RPMI8226 (cell line): ENCODE results near the gene IFNL4.
"Not testable (repeated sequence)": the region's sequence is repeated elsewhere in the genome, so short reads cannot be mapped to it uniquely, and the experiment has no call there.

Experiments used
- DNase-seq: peaks from one replicate; pipeline ENCODE4 v3.0.0-alpha.2; 2015

The IFNL4 gene

GRCh38 chr19:39219108-39219507 lies 29.5 kb downstream of the IFNL4 start:
- DNase-seq: not testable (repeated sequence)

DNA sequence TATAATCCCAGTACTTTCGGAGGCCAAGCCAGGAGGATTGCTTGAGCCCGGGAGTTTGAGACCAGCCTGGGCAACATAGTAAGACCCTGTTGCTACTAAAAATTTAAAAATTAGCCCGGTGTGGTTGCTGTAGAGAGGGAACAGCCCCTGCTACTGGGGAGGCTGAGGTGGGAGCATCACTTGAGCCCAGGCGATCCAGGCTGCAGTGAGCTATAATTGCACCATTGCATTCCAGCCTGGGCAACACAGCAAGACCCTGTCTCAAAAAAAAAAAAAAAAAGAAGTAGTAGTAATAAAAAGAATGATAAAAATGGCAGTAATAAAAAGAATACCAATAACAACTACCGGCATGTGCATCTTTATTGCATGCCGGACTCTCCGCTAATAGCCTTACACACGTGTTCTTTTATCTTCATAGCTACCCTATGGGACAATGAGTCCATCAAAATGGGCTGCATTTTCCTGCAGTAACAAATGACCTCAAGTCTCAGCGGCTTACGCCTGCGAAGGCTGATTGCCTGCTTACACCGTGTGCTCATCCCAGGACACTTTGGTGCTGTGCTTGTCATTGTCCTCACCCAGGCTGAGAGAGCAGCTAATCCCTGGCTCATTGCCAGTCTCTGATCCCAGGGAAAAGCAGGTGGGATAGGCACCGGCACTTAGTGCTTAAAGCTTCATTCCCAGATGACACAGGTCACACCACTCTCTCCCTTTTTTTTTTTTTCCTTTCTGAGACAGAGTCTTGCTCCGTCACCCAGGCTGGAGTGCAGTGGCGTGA lies 30.2 kb downstream of the IFNL4 start:
- no peak for DNase-seq

- no peak for DNase-seq
Observed at GRCh38 chr19:39217094-39217493, 31.6 kb downstream of the IFNL4 start.

DNA sequence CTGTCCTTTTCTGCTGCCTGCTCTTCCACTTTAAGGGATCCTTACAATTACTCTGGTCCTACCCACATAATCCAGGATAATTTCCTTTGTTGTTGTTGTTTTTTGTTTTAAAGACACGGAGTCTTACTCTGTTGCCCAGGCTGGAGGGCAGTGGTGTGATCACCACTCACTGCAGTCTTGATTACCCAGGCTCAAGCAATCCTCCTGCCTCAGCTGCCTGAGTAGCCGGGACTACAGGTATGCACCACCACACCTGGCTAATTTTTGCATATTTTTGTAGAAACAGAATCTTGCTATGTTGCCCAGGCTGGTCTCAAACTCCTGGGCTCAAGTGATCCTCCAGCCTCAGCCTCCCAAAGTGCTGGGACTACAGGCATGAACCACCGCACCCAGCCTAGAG lies 33.3 kb downstream of the IFNL4 start:
- not testable (repeated sequence) for DNase-seq

GRCh38 chr19:39212375-39212742 lies 36.3 kb downstream of the IFNL4 start:
- peak; percentile 47 for DNase-seq

- DNase-seq: no peak
Observed at GRCh38 chr19:39211731-39212374, 36.8 kb downstream of the IFNL4 start.

GRCh38 chr19:39209196-39209595 lies 39.5 kb downstream of the IFNL4 start:
- no peak for DNase-seq

- no peak for DNase-seq
Observed at GRCh38 chr19:39208175-39208795, 40.4 kb downstream of the IFNL4 start.

DNA sequence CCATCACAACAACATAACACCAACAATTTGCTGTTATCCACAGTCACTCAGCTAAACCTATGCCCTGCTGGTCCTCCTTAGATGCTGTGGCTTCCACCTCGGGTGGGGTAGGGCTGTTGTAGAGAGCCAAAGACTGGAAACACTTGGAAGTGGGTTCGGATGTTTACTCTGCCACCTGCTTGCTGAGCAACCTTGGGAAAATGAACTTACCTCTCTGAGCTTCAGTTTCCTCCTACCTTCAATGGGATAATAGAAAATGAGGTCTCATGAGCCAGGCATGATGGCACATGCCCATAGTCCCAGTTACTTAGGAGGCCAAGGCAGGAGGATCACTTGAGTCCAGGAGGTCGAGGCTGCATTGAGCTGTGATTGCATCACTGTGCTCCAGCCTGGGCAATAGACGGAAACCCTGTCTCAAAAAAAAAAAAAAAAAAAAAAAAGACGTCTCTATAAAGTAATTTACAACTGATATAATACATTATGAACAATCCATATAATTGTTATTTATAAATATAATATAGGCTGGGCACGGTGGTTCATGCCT lies 41.3 kb downstream of the IFNL4 start:
- DNase-seq: no peak

DNA sequence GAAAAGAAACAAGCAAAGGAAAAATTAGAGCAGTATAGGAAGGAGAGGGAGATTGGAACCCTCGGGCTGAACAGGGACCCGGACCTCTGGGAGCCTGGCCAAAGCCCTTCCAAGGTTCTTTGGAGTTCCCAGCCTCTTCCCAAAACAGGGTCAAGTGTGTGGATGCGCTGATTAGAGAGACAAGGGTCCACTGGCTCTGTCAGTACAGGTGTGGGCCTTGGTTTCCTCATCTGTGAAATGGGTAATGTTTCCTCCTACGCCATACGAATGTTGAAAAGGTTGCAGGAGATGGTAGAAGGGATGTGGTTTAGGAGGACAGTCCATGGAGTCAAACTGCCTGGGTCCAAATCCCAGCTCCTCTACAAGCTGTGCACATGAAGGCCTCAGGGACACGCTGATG lies 42.5 kb downstream of the IFNL4 start:
- no peak for DNase-seq

GRCh38 chr19:39205449-39205764 lies 43.2 kb downstream of the IFNL4 start:
- DNase-seq: no peak

DNA sequence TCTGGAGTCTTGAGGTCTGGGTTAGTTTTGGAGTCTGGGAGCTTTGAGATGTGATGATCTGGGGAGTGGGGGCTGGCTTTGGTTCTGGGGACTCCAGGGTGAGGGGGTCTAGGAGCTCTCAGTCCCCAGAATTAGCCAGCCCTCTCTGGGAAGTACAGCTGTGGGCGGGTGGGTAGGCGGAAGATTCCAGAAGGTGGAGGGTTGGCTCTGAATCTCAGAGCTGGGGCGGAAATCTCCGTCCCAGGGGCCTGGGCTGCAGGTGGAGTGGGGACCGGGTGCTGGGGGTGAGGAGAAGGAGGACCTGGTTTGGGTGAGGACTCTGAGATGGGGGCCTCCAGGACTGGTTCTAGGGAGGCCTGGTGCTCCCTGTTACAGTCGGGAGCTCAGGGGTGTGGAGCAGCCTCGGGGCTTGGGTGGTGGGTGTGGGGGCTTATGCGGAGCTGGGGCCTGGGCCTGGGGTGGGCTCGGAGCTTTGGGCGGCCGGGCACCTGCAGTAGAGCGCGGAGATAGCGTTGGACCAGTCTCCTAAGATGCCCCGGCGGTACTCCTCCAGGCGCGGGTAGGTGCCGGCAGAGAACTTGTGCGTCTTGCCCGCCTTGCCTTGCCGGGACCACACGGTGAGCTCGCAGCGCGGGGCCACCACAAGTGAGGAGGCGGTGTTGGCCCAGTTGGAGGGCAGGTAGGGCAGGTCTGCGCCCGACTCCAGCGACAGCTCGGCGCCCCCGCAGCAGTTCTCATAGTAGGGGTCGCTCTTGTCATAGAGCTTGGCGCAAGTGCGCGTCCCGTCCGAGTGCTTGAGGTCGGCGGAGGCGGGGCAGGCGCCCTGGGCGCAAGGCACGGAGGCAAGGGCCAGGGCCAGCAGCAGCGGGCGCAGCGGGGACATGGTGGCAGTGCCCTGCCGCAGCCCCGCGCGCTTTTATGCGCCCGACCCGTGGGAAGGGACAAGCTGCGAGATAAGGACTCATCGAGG lies 45.0 kb downstream of the IFNL4 start, which contains the start of gene SYCN:
Gene SYCN, minus strand, starts transcription at position 892 of the 970 bp plus-strand sequence. Its CDS starts 9 bp downstream, at position 883.
- DNase-seq: no peak

GRCh38 chr19:39202998-39203355 lies 45.7 kb downstream of the IFNL4 start:
- no peak for DNase-seq

DNA sequence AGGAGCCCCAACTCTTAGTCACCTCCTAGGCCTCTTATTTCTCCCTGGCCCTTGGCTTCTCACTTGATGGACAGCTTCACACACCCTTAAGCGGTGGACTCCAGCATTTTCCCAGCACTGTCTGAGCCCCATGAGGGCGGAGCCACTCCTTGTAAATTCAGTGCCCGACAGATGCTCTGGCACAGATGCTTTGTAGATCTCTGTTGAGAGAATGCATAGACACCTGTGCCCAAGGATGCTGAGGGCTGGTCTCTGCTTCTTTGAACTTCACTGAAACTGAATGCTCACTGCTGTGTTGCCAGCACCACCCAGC lies 47.9 kb downstream of the IFNL4 start:
- no peak for DNase-seq

DNA sequence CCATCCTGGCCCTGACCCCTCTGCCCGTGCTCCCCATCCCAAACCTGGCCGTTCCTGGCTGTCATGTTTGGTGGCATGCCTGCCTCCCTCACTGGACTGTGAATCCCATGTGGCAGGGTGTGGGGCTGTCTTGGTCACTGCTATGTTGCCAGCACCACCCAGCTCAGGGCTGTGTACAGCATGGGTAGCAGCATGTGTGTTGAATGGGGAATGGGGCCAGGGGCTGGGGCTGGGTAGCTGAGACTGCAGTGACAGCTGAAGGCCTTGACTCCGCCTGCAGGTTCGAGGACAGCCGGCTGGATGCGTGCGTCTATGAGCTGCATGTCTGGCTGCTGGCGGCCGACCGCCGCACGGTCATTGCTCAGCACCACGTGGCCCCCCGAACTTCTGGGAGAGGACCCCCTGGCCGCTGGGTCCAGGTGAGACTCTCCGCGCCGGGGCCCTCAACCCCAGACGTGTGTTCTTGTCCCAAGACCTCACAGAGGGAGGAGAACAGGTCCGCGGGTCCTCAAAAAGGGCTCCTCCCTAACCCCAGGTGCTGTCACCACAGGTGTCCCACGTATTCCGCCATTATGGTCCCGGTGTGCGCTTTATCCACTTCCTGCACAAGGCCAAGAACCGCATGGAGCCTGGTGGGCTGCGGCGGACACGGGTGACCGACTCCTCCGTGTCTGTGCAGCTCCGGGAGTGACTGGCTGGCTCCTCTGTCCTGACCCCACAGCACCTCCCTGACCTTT lies 48.4 kb downstream of the IFNL4 start:
- no peak for DNase-seq

- no peak for DNase-seq
Observed at GRCh38 chr19:39199025-39199424, 49.6 kb downstream of the IFNL4 start.

- DNase-seq: no peak
Observed at GRCh38 chr19:39197808-39198207, 50.8 kb downstream of the IFNL4 start.

GRCh38 chr19:39196860-39197562 lies 51.6 kb downstream of the IFNL4 start, which contains the start of gene NCCRP1:
Gene NCCRP1, plus strand, starts transcription at chr19:39196964. Its CDS starts 19 bp downstream, at chr19:39196983.
- DNase-seq: peak; percentile 9

- no peak for DNase-seq
Observed at GRCh38 chr19:39196320-39196719, 52.3 kb downstream of the IFNL4 start.
